ENCODE results near the gene SCFD2. TPM values are rescaled to one million over a fixed set of nuclear protein-coding genes. Genes with fewer than 3 reads are reported as not detected.

SCFD2 gene
- total RNA-seq, 1 experiment from 2014 or later, result 13.5 TPM

GRCh38 chr4:52883707-52884669, 481.9 kb downstream of the SCFD2 start:
- no peaks in the 10 kb centered on the region for H3K27me3 ChIP-seq (ENCODE audit: control insufficient read depth, insufficient read depth, low read length)
- no peak overlapping the region for H3K4me3 ChIP-seq (ENCODE audit: insufficient read depth, low read depth, low read length)
- no peaks in the 10 kb centered on the region; the same call in 1 of the 2 replicates for H3K36me3 ChIP-seq (replicated peaks; ENCODE audit: control insufficient read depth, insufficient read depth, low read length)
- no peak for DNase-seq

- DNase-seq, result peak; percentile 62
- Histone ChIP-seq H3K36me3 (replicated peaks; ENCODE audit: control insufficient read depth, insufficient read depth, low read length) (no peaks in the 10 kb centered on the region; the same call in 1 of the 2 replicates), H3K27me3 (ENCODE audit: control insufficient read depth, insufficient read depth, low read length) (no peaks in the 10 kb centered on the region), H3K4me3 (ENCODE audit: insufficient read depth, low read depth, low read length) (no peak overlapping the region)
These were observed 482.7 kb downstream of the SCFD2 start for GRCh38 chr4:52883183-52883621.

- Histone ChIP-seq H3K27me3 (ENCODE audit: control insufficient read depth, insufficient read depth, low read length) (no peaks in the 10 kb centered on the region), H3K4me3 (ENCODE audit: insufficient read depth, low read depth, low read length) (no peak overlapping the region), H3K36me3 (replicated peaks; ENCODE audit: control insufficient read depth, insufficient read depth, low read length) (no peaks in the 10 kb centered on the region; the same call in 1 of the 2 replicates)
- no peak for DNase-seq
These were observed 484.9 kb downstream of the SCFD2 start for GRCh38 chr4:52880994-52881393.

GRCh38 chr4:52879471-52879870, 486.4 kb downstream of the SCFD2 start:
- no peaks in the 10 kb centered on the region; the same call in 1 of the 2 replicates for H3K36me3 ChIP-seq (replicated peaks; ENCODE audit: control insufficient read depth, insufficient read depth, low read length)
- H3K4me3 ChIP-seq (ENCODE audit: insufficient read depth, low read depth, low read length), result no peak overlapping the region
- no peaks in the 10 kb centered on the region for H3K27me3 ChIP-seq (ENCODE audit: control insufficient read depth, insufficient read depth, low read length)
- DNase-seq, result no peak

GRCh38 chr4:52877694-52878093, 488.2 kb downstream of the SCFD2 start:
- no peaks in the 10 kb centered on the region for H3K36me3 ChIP-seq (replicated peaks; ENCODE audit: control insufficient read depth, insufficient read depth, low read length)
- DNase-seq, result no peak

GRCh38 chr4:52877036-52877435, 488.8 kb downstream of the SCFD2 start:
- Histone ChIP-seq H3K27me3 (ENCODE audit: control insufficient read depth, insufficient read depth, low read length) (no peaks in the 10 kb centered on the region), H3K36me3 (replicated peaks; ENCODE audit: control insufficient read depth, insufficient read depth, low read length) (no peaks in the 10 kb centered on the region), H3K4me3 (ENCODE audit: insufficient read depth, low read depth, low read length) (no peak overlapping the region)
- DNase-seq, result no peak

More at GRCh38 chr4:52877694-52878093, 488.2 kb downstream of the SCFD2 start:
- no peak overlapping the region for H3K4me3 ChIP-seq (ENCODE audit: insufficient read depth, low read depth, low read length)
- H3K27me3 ChIP-seq (ENCODE audit: control insufficient read depth, insufficient read depth, low read length), result no peaks in the 10 kb centered on the region

- no peak overlapping the region for H3K4me3 ChIP-seq (ENCODE audit: insufficient read depth, low read depth, low read length)
- H3K27me3 ChIP-seq (ENCODE audit: control insufficient read depth, insufficient read depth, low read length), result no peaks in the 10 kb centered on the region
These were observed 489.8 kb downstream of the SCFD2 start for GRCh38 chr4:52876069-52876468.

GRCh38 chr4:52874948-52875347, 490.9 kb downstream of the SCFD2 start:
- no peak for DNase-seq
- Histone ChIP-seq H3K4me3 (ENCODE audit: insufficient read depth, low read depth, low read length) (no peak overlapping the region), H3K27me3 (ENCODE audit: control insufficient read depth, insufficient read depth, low read length) (no peaks in the 10 kb centered on the region), H3K36me3 (replicated peaks; ENCODE audit: control insufficient read depth, insufficient read depth, low read length) (no peaks in the 10 kb centered on the region)

More at GRCh38 chr4:52876069-52876468, 489.8 kb downstream of the SCFD2 start:
- H3K36me3 ChIP-seq (replicated peaks; ENCODE audit: control insufficient read depth, insufficient read depth, low read length), result no peaks in the 10 kb centered on the region
- DNase-seq, result no peak

GRCh38 chr4:52873861-52874343, 492.0 kb downstream of the SCFD2 start:
- DNase-seq, result peak; percentile 75

GRCh38 chr4:52873191-52873590, 492.7 kb downstream of the SCFD2 start:
- H3K4me3 ChIP-seq (ENCODE audit: insufficient read depth, low read depth, low read length), result no peak overlapping the region
- H3K36me3 ChIP-seq (replicated peaks; ENCODE audit: control insufficient read depth, insufficient read depth, low read length), result no peaks in the 10 kb centered on the region
- DNase-seq, result peak; percentile 69
- no peaks in the 10 kb centered on the region for H3K27me3 ChIP-seq (ENCODE audit: control insufficient read depth, insufficient read depth, low read length)

More at GRCh38 chr4:52873861-52874343, 492.0 kb downstream of the SCFD2 start:
- no peak overlapping the region for H3K4me3 ChIP-seq (ENCODE audit: insufficient read depth, low read depth, low read length)
- H3K36me3 ChIP-seq (replicated peaks; ENCODE audit: control insufficient read depth, insufficient read depth, low read length), result no peaks in the 10 kb centered on the region
- no peaks in the 10 kb centered on the region for H3K27me3 ChIP-seq (ENCODE audit: control insufficient read depth, insufficient read depth, low read length)

GRCh38 chr4:52870225-52870624, 495.6 kb downstream of the SCFD2 start:
- Histone ChIP-seq H3K36me3 (replicated peaks; ENCODE audit: control insufficient read depth, insufficient read depth, low read length) (peaks cover 14% of the 10 kb centered on the region), H3K4me3 (ENCODE audit: insufficient read depth, low read depth, low read length) (no peak overlapping the region), H3K27me3 (ENCODE audit: control insufficient read depth, insufficient read depth, low read length) (no peaks in the 10 kb centered on the region)
- no peak for DNase-seq

- Histone ChIP-seq H3K36me3 (replicated peaks; ENCODE audit: control insufficient read depth, insufficient read depth, low read length) (peaks cover 20% of the 10 kb centered on the region), H3K4me3 (ENCODE audit: insufficient read depth, low read depth, low read length) (no peak overlapping the region), H3K27me3 (ENCODE audit: control insufficient read depth, insufficient read depth, low read length) (no peaks in the 10 kb centered on the region)
- DNase-seq, result no peak
These were observed 496.2 kb downstream of the SCFD2 start for GRCh38 chr4:52869656-52870055.

- Histone ChIP-seq H3K27me3 (ENCODE audit: control insufficient read depth, insufficient read depth, low read length) (no peaks in the 10 kb centered on the region), H3K4me3 (ENCODE audit: insufficient read depth, low read depth, low read length) (no peak overlapping the region), H3K36me3 (replicated peaks; ENCODE audit: control insufficient read depth, insufficient read depth, low read length) (peaks cover 22% of the 10 kb centered on the region)
- DNase-seq, result peak; percentile 55
These were observed 496.7 kb downstream of the SCFD2 start for GRCh38 chr4:52869196-52869595.

- no peaks in the 10 kb centered on the region for H3K27me3 ChIP-seq (ENCODE audit: control insufficient read depth, insufficient read depth, low read length)
- peaks cover 27% of the 10 kb centered on the region for H3K36me3 ChIP-seq (replicated peaks; ENCODE audit: control insufficient read depth, insufficient read depth, low read length)
- H3K4me3 ChIP-seq (ENCODE audit: insufficient read depth, low read depth, low read length), result no peak overlapping the region
- peak; percentile 62 for DNase-seq
These were observed 497.7 kb downstream of the SCFD2 start for GRCh38 chr4:52868133-52868532.

- no peak for DNase-seq
- Histone ChIP-seq H3K27me3 (ENCODE audit: control insufficient read depth, insufficient read depth, low read length) (no peaks in the 10 kb centered on the region), H3K4me3 (ENCODE audit: insufficient read depth, low read depth, low read length) (no peak overlapping the region), H3K36me3 (replicated peaks; ENCODE audit: control insufficient read depth, insufficient read depth, low read length) (peaks cover 28% of the 10 kb centered on the region)
These were observed 498.7 kb downstream of the SCFD2 start for GRCh38 chr4:52867163-52867562.
